NCI-H1105 treated with DMSO at 0.1 percent for 48 hours (cell line): ENCODE results near the gene DHX58.

Experiments used
- DNase-seq: peaks from one replicate; lab custom pipeline; 2025; lab: John Stamatoyannopoulos, UW

Gene DHX58

DNA sequence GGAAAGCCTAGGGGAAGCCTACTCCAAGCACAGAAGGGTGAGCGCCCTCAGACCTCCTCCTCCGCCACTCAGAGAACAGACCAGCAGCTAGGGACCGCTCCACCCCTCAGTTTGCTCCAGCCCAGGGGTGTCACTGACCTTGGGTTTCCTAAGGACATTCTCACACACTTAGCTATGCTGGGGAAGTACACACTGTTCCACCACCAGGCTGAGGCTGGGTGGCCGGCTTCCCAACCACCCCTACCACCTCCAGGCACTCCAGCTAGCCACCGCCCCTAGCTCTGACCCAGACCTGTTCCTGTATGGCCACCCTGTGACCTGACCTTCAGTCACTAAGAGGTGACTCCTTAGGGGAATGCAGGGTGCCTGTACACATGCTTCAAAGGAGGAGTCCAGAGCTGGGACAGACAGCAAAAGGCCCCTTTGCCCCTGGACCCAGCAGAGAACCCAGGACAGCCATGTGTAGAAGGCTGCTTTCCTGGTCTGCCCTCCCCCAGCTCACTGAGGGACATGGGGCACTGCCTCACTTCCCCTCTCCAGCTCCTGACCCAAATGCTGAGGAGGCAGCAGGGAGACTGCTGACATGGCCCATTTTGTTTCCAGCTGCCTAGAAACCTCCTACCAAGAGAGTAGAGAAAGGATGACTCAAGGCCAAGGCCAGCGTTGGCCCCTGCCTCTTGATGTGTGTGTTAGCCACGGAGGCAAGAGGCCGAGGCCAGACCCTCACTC is 16.8 kb upstream of the DHX58 start:
- DNase-seq, result no peak

GRCh38 chr17:42127414-42127813 is 14.9 kb upstream of the DHX58 start:
- DNase-seq, result no peak

DNA sequence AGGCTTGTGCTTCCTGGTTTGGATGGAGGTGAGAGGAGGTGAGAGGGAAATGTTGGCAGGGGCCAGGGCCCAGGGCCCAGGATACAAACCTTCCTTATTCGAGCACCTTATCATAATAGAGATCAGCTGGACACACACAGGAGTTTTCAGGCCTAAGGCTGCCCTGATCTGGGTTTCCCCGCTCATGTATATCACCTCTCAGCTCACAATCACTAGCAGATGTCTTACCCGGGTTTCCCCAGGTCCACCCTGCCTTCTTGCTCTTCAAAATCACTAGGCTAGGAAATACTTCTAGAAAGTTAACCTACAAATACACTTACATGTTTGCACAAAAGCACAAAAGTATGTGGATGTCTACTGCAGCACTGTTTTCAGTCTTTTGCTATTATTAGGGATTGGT is 14.3 kb upstream of the DHX58 start:
- DNase-seq, result no peak

DNA sequence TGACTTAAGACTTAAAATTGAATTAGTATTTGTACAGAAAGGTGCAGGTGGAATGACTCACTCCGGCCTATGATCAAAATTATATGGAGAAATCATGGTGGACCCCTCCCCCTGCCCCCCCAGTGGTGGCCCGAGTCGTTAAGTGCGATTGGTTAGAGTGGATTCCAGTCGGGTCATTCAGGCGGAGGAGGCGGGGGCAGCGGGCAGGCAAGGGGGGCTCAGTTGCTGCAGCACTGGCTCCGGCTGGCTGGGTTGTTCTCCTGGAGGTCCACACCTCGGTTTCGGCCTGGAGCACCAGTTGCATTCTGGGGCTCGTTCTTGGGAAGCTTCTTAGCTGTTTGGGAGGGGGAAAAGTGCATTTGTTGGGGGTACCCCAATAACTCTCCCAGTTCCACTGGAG is 13.1 kb upstream of the DHX58 start:
- no peak for DNase-seq

GRCh38 chr17:42124256-42124655 is 11.7 kb upstream of the DHX58 start:
- no peak for DNase-seq

DNA sequence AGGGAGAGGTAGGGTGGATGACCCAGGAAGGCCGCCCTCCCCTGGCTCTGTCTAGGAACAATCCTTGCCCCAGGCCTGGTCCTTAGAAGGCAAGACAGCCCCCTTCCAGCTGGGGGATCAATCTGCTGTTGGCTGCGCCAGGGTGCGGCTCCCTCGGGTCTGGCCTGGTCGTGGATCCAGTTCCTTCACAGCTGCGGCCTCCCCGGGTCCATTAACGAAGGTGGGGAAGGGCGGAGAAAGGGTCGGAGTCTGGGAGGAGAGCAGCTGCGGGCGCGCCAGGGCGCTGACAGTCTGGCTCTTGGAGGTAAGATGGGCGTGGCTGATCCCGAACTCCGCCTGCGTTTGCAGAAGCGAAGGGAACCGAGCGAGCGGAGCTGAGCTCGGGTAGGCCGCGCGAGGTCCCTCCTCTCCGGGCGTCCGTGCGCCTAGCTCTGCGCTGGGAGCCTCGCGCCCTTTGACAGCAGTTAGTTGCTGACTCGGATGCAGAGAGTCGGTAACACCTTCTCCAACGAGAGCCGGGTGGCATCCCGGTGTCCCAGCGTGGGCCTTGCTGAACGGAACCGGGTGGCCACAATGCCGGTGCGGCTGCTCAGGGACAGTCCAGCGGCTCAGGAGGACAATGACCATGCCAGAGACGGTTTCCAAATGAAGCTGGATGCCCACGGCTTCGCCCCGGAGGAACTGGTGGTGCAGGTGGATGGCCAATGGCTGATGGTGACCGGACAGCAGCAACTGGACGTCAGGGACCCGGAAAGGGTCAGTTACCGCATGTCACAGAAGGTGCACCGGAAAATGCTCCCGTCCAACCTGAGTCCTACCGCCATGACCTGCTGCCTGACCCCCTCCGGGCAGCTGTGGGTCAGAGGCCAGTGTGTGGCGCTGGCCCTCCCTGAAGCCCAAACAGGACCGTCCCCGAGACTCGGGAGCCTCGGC is 10.1 kb upstream of the DHX58 start, which contains the start of gene HSPB9:
Gene HSPB9 (plus strand): TSS at position 434 of the 933 bp plus-strand sequence. CDS start 47 bp downstream, at position 481.
- DNase-seq, result peak; percentile 70

GRCh38 chr17:42120770-42121769 is 8.6 kb upstream of the DHX58 start, which contains the start of gene KAT2A:
Gene KAT2A, minus strand, starts transcription at chr17:42121367. Its CDS starts 63 bp downstream, at chr17:42121304.
- DNase-seq, result peak; percentile 64

GRCh38 chr17:42120161-42120769 is 7.8 kb upstream of the DHX58 start:
- DNase-seq, result no peak

- no peak for DNase-seq
These were observed 6.8 kb upstream of the DHX58 start for GRCh38 chr17:42119301-42119700.

DNA sequence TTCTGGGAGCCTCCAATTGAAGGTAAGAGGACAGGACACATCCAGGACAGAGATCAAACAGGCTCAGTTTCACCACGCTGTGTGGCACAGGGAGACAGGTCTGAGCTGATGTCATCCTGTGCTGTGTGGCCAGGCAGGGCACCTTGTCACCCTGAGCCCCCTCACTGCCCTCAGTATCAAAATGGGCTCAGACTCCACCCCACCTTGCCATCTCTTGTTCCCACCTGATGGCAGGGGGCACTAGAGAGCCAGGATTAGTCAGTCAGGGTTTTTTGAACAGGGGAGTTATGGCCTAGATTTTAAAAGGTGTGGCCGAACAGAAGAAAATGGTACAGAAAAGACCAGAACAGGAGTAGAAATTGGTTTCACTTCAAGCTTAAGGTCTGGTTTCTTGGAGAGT is 6.0 kb upstream of the DHX58 start:
- peak; percentile 29 for DNase-seq

DNA sequence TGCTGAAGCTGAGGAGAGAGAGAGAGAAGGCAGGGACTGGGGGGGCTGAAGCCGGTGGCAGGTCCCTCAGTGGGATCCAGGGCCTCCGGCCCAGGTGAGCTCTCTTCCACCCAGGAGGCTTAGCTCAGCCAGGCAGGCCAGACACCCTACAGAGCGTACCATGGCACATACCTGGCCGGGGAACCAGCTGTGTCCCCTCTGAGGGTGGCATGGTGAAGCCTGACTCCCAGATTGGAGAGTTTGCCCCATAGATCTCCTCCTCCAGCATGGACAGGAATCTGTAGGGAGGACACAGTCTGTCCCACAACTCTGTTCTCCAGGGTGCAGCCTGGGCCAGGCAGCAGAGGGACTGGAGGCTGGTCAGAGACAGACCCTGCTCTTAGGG is 5.6 kb upstream of the DHX58 start:
- DNase-seq, result no peak

DNA sequence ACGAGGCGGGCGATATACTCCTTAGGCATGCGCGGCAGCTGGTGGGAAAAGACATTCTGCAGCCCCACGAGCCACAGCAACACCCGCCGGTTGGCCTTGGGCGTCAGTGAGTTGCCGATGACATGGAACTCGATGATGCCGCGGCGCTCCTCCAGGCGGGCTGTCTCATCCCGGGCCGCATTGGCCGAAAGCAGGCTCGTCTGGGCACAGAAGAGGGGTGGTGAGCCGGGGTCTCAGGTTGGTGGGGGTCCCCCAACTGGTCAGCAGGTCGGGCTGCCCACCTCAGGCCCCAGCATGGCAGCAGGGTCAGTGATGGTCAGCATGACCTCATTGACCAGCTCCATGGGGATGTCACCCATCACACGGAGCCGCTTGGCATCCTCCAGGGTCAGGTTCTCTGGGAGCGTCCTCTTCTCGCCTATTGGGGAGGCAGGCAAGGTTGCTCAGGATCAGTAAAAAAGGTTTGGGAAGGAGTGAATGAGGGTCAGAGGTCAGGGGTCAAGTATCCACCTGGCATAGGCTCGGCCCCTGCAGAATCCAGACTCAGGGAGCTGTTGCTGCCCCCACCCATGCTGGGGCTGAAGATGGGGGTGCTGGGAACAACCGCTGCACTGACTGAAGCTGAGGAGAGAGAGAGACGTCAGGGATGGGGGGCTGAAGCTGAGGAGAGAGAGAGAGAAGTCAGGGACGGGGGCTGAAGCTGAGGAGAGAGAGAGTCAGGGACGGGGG is 5.0 kb upstream of the DHX58 start:
- no peak for DNase-seq

- DNase-seq, result peak; percentile 58
These were observed 4.3 kb upstream of the DHX58 start for GRCh38 chr17:42116705-42117396.

GRCh38 chr17:42114118-42114517 is 1.6 kb upstream of the DHX58 start:
- DNase-seq, result no peak

GRCh38 chr17:42113293-42114069 is 967 bp upstream of the DHX58 start:
- no peak for DNase-seq

GRCh38 chr17:42111871-42112551 is 503 bp downstream of the DHX58 start:
- DNase-seq, result no peak

DNA sequence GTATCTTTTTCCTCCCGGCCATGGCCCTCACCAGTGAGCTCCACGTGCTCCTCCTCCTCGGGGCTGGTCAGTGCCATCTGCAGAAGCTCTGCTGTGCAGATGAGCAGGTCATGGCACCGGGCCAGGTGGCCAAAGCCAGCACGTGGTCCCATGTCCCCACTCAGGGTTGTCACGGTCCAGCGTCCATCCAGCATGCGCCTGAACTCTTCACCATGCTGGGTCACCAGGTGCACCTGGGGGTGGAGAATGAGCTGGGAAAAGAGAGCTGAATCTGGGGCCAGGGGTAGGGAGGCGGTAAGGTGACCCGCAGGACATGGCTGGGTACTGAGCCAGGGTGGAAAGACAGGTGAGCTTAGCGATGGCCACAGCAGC is 1.3 kb downstream of the DHX58 start:
- no peak for DNase-seq
